ENCODE results near the gene CIAO2A. TPM values are rescaled to one million over a fixed set of nuclear protein-coding genes. Genes with fewer than 3 reads are reported as not detected.

The CIAO2A gene
- total RNA-seq, 2 donors from 2014 or later, result 88.7 to 98.3 TPM

DNA sequence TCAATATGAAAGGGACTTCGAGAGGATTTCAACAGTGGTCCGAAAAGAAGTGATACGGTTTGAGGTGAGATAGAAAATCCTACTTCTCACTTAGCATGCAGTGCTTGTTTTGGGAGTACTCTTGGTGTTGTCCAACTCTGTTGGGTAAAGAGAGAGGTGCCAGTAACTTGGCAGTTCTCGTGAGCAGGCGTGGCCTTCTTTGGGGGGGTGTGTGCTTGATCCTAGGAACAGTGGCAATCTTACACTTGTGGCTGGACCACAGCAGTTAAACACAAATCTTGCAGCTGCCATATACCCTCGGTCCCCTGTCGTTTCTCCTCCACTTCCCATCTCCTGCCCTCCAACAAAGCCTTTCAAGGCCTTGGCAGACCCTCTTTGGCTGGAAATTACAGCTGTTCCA is 42.7 kb upstream of the CIAO2A start:
- no peaks in the 10 kb centered on the region for H3K4me1 ChIP-seq
- TF ChIP-seq, protein P1, sequence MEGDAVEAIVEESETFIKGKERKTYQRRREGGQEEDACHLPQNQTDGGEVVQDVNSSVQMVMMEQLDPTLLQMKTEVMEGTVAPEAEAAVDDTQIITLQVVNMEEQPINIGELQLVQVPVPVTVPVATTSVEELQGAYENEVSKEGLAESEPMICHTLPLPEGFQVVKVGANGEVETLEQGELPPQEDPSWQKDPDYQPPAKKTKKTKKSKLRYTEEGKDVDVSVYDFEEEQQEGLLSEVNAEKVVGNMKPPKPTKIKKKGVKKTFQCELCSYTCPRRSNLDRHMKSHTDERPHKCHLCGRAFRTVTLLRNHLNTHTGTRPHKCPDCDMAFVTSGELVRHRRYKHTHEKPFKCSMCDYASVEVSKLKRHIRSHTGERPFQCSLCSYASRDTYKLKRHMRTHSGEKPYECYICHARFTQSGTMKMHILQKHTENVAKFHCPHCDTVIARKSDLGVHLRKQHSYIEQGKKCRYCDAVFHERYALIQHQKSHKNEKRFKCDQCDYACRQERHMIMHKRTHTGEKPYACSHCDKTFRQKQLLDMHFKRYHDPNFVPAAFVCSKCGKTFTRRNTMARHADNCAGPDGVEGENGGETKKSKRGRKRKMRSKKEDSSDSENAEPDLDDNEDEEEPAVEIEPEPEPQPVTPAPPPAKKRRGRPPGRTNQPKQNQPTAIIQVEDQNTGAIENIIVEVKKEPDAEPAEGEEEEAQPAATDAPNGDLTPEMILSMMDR (IDR thresholded peaks at IDR 0.05), result no peak
- H3K9me3 ChIP-seq, result no peaks in the 10 kb centered on the region
- peaks cover 42% of the 10 kb centered on the region for H3K36me3 ChIP-seq
- H3K4me3 ChIP-seq, result no peak overlapping the region
- H3K27ac ChIP-seq, result no peak overlapping the region
- no peak overlapping the region for H3K9ac ChIP-seq (ENCODE audit: low read depth in 2 of 2, low read length in 2 of 2)
- H3K27me3 ChIP-seq, result no peaks in the 10 kb centered on the region
- DNase-seq, result no peak
- intact Hi-C loops (cut with DNase I), result no loop called here

- no peaks in the 10 kb centered on the region for H3K27me3 ChIP-seq
- TF ChIP-seq, protein P1 (IDR thresholded peaks at IDR 0.05), result no peak
- H3K27ac ChIP-seq, result no peak overlapping the region
- H3K36me3 ChIP-seq, result peaks cover 54% of the 10 kb centered on the region
- H3K9me3 ChIP-seq, result no peaks in the 10 kb centered on the region
- H3K9ac ChIP-seq (ENCODE audit: low read depth in 2 of 2, low read length in 2 of 2), result no peak overlapping the region
- no peak for DNase-seq
- intact Hi-C loops (cut with DNase I), result no loop called here
- no peak overlapping the region for H3K4me3 ChIP-seq
- H3K4me1 ChIP-seq, result no peaks in the 10 kb centered on the region
These were observed 40.7 kb upstream of the CIAO2A start for GRCh38 chr15:64134345-64134829.

DNA sequence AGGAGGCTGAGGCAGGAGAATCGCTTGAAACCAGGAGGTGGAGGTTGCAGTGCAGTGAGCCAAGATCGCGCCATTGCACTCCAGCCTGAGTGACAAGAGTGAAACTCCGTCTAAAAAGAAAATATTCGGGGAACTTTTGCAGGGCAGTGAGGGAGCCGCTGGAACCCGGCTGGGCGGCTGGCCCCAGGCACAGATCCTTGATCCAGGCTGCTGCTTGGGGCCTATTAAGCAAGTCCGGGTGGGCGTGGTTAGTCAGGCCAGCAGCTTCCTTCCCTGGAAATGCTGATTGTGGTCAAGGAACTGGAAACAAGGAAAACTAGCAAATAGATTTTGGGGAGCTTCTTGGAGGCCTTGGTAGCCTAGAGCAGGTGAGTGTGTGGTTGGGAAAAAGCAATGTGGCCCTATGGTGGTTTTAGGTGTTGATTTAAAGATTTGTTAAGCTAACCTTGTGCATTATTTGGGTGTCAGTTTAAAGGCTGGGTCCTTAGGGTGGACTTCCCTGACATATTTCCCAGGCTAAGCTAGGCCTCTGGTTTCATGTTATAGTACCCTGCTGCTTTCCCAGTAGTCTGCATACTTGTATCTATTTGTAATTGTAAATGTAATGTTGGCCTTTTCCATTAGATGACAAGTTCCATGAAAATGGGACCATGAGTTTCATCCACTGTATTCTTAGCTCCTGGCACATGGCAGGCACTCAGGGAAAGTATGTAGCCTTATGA is 40.1 kb upstream of the CIAO2A start:
- peaks cover 55% of the 10 kb centered on the region for H3K36me3 ChIP-seq
- TF ChIP-seq, protein P1 (IDR thresholded peaks at IDR 0.05), result no peak
- no peaks in the 10 kb centered on the region for H3K4me1 ChIP-seq
- H3K4me3 ChIP-seq, result no peak overlapping the region
- no peak for DNase-seq
- H3K27me3 ChIP-seq, result no peaks in the 10 kb centered on the region
- intact Hi-C loops (cut with DNase I), result no loop called here
- no peaks in the 10 kb centered on the region for H3K9me3 ChIP-seq
- H3K9ac ChIP-seq (ENCODE audit: low read depth in 2 of 2, low read length in 2 of 2), result no peak overlapping the region
- no peak overlapping the region for H3K27ac ChIP-seq

- Histone ChIP-seq H3K36me3 (peaks cover 56% of the 10 kb centered on the region), H3K9me3 (no peaks in the 10 kb centered on the region), H3K27me3 (no peaks in the 10 kb centered on the region), H3K9ac (ENCODE audit: low read depth in 2 of 2, low read length in 2 of 2) (no peak overlapping the region), H3K4me1 (no peaks in the 10 kb centered on the region), H3K27ac (no peak overlapping the region), H3K4me3 (no peak overlapping the region)
- DNase-seq, result no peak
- TF ChIP-seq, protein P1 (IDR thresholded peaks at IDR 0.05), result no peak
- intact Hi-C loops (cut with DNase I), result no loop called here
These were observed 38.6 kb upstream of the CIAO2A start for GRCh38 chr15:64132217-64132616.

DNA sequence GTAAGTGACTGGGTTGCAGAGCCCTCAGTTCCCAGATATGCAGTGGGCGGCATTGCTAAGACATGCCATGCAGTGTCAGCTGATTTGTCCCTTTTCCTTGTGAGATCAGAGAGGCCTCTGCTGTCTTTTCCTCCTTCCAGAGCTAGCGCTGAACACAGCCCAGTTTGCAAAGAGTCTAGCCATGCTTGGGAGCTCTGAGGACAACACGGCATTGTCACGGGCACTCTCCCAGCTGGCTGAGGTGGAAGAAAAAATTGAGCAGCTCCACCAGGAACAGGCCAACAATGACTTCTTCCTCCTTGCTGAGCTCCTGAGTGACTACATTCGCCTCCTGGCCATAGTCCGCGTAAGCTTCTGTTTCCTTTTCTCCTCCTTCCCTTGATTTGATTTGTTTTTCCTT is 37.9 kb upstream of the CIAO2A start:
- no peak for DNase-seq
- no peaks in the 10 kb centered on the region for H3K27me3 ChIP-seq
- intact Hi-C loops (cut with DNase I), result no loop called here
- H3K9ac ChIP-seq (ENCODE audit: low read depth in 2 of 2, low read length in 2 of 2), result no peak overlapping the region
- no peaks in the 10 kb centered on the region for H3K9me3 ChIP-seq
- no peaks in the 10 kb centered on the region for H3K4me1 ChIP-seq
- H3K36me3 ChIP-seq, result peaks cover 56% of the 10 kb centered on the region
- TF ChIP-seq, protein P1 (IDR thresholded peaks at IDR 0.05), result no peak
- no peak overlapping the region for H3K4me3 ChIP-seq
- no peak overlapping the region for H3K27ac ChIP-seq

Data from colonic mucosa (tissue), 4 donors.